DND-41 (cell line): ENCODE measurements around the gene NUDT8.

Experiments
- CTCF ChIP-seq: IDR thresholded peaks from 2 replicates; pipeline ENCODE4 v1.5.1; 2012; ENCODE audit warnings: borderline replicate concordance, low read length, moderate library complexity, mild to moderate bottlenecking; ENCODE audit not compliant: poor library complexity, severe bottlenecking; ENCODE audit errors: extremely low read depth
- EZH2 ChIP-seq: IDR thresholded peaks from 3 replicates; pipeline ENCODE4 v1.6.1; 2012; ENCODE audit warnings: borderline replicate concordance, low read depth, mild to moderate bottlenecking, moderate library complexity, low read length, inconsistent platforms; ENCODE audit not compliant: severe bottlenecking

DNA sequence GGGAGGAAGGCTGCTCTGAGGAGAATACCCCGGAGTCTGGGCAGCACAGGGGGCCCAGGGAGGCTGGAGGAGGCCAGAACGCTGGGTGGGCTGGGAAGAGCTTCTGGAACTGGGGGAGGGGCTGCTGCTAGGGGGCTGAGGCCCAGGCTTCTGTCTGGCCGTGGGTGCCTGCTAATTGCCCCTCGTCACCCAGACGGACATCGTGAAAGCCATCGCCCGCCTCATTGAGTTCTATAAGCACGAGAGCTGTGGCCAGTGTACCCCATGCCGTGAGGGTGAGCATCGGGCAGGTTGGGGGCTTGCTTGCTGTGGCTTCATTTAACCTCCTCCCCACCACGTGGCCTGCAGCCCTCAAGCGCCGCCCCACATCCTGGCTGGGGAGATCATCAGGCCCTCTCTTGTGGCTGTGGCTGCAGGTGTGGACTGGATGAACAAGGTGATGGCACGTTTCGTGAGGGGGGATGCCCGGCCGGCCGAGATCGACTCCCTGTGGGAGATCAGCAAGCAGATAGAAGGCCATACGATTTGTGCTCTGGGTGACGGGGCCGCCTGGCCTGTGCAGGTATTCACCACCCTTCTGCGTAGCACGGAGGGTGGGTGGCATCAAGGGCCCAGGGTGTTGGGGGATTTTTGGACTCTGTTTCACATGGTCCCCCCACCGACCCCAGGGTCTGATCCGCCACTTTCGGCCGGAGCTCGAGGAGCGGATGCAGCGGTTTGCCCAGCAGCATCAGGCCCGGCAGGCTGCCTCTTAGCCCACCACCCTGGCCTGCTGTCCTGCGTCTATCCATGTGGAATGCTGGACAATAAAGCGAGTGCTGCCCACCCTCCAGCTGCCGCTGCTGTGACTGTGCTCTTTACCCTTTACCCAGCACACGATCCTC is 17.8 kb downstream of the NUDT8 start:
- TF ChIP-seq EZH2 (no peak), CTCF (no peak)
